ENCODE results near the gene CCDC150. TPM values are rescaled to one million over a fixed set of nuclear protein-coding genes. Genes with fewer than 3 reads are reported as not detected.
A peak's percentile ranks its signal among the peaks of the same experiment; 100 is the strongest.
"Not testable (repeated sequence)": the region's sequence is repeated elsewhere in the genome, so short reads cannot be mapped to it uniquely, and the experiment has no call there.

The CCDC150 gene
- total RNA-seq, 1 donor from 2014 or later = 3.5 TPM

DNA sequence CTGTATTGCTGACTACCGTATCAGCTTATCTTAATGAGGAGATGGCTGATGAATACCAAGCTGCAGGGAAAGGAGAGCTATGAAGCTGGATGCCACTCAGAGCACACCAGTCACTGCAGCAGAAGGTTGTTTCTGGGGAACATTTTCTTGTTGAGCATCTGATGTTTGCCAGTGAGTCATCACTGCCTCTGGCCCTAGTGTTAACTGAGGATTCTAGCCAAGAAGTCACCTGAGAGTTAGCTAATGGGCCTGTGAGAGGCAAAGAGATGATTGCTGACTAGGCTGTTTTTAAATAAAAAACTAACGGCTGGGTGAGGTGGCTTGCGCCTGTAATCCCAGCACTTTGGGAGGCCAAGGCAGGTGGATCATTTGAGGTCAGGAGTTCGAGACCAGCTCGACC is 37.9 kb downstream of the CCDC150 start:
- peak; percentile 49 for DNase-seq (ENCODE audit: low read depth)
- Histone ChIP-seq H3K4me3 (ENCODE audit: low read depth, low read length) (no peak overlapping the region), H3K27me3 (ENCODE audit: control insufficient read depth, insufficient read depth, low read length) (no peaks in the 10 kb centered on the region), H3K36me3 (ENCODE audit: control insufficient read depth, insufficient read depth, low read length) (no peaks in the 10 kb centered on the region)
- TF ChIP-seq, protein P1, sequence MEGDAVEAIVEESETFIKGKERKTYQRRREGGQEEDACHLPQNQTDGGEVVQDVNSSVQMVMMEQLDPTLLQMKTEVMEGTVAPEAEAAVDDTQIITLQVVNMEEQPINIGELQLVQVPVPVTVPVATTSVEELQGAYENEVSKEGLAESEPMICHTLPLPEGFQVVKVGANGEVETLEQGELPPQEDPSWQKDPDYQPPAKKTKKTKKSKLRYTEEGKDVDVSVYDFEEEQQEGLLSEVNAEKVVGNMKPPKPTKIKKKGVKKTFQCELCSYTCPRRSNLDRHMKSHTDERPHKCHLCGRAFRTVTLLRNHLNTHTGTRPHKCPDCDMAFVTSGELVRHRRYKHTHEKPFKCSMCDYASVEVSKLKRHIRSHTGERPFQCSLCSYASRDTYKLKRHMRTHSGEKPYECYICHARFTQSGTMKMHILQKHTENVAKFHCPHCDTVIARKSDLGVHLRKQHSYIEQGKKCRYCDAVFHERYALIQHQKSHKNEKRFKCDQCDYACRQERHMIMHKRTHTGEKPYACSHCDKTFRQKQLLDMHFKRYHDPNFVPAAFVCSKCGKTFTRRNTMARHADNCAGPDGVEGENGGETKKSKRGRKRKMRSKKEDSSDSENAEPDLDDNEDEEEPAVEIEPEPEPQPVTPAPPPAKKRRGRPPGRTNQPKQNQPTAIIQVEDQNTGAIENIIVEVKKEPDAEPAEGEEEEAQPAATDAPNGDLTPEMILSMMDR (IDR thresholded peaks at IDR 0.05; ENCODE audit: insufficient read depth, low read length, poor library complexity, severe bottlenecking) = no peak

DNA sequence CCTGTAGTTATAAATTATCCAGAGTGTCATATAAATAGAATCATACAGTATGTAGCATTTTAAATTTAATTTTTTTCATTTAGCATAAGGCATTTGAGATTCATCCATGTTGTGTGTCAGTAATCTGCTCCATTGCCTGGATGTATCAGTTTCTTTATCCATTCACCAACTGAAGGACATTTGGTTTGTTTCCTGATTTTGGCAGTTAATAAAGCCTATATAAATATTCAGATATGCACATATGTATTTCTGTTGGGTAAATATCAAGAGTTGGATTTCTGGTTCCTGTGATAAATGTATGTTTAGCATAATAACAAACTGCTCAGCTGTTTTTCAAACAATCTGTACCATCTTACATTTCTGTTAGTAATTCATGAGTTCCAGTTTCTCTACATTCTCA is 39.9 kb downstream of the CCDC150 start:
- no peak for DNase-seq (ENCODE audit: low read depth)
- Histone ChIP-seq H3K4me3 (ENCODE audit: low read depth, low read length) (no peak overlapping the region), H3K27me3 (ENCODE audit: control insufficient read depth, insufficient read depth, low read length) (no peaks in the 10 kb centered on the region), H3K36me3 (ENCODE audit: control insufficient read depth, insufficient read depth, low read length) (no peaks in the 10 kb centered on the region)
- TF ChIP-seq, protein P1 (IDR thresholded peaks at IDR 0.05; ENCODE audit: insufficient read depth, low read length, poor library complexity, severe bottlenecking) = no peak

DNA sequence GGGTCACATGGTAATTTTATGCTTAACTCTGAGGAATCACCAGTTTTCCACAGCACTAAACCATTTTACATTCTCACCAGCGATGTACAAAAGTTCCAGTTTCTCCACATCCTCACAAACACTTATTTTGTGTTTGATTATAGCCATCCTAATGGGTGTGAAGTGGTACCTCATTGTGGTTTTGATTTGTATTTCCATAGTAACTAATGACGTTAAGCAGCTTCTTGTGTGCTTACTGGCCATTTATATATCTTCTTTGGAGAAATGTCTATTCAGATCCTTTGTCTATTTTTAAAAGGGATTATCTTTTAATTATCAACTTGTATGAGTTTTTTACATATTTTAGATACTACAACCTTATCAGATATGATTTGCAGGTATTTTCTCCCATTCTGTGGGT is 42.0 kb downstream of the CCDC150 start:
- Histone ChIP-seq H3K4me3 (ENCODE audit: low read depth, low read length) (no peak overlapping the region), H3K27me3 (ENCODE audit: control insufficient read depth, insufficient read depth, low read length) (no peaks in the 10 kb centered on the region), H3K36me3 (ENCODE audit: control insufficient read depth, insufficient read depth, low read length) (no peaks in the 10 kb centered on the region)
- no peak for DNase-seq (ENCODE audit: low read depth)
- TF ChIP-seq, protein P1 (IDR thresholded peaks at IDR 0.05; ENCODE audit: insufficient read depth, low read length, poor library complexity, severe bottlenecking) = no peak

DNA sequence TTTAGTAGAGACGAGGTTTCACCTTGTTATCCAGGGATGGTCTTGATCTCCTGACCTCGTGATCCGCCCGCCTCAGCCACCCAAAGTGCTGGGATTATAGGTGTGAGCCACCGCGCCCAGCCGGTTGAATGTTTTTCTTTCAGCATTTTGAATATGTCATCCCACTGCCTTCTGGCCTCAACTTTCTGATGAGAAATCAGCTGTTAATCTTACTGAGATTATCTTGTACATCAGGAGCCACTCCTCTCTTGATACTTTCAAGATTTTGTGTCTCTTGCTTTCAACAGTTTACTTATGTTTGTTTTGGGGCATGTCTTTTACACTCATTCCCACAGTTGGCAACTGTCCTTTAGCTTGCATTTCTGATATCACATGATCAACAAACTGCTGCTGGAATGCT is 46.3 kb downstream of the CCDC150 start:
- TF ChIP-seq, protein P1 (IDR thresholded peaks at IDR 0.05; ENCODE audit: insufficient read depth, low read length, poor library complexity, severe bottlenecking) = no peak
- no peak for DNase-seq (ENCODE audit: low read depth)
- Histone ChIP-seq H3K36me3 (ENCODE audit: control insufficient read depth, insufficient read depth, low read length) (no peaks in the 10 kb centered on the region), H3K4me3 (ENCODE audit: low read depth, low read length) (no peak overlapping the region), H3K27me3 (ENCODE audit: control insufficient read depth, insufficient read depth, low read length) (no peaks in the 10 kb centered on the region)

DNA sequence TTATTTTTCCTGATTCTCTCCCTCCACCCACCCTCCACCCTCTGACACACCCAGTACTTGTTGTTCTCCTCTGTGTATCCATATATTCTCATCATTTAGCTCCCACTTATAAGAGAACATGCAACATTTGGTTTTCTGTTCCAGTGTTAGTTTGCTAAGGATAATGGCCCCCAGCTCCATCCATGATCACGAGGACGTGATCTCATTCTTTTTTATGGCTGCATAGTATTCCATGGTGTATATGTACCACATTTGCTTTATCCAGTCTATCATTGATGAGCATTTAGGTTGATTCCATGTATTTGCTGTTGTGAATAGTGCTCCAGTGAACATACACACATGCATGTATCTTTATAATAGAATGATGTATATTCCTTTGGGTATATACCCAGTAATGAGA is 47.2 kb downstream of the CCDC150 start:
- not testable (repeated sequence) for H3K36me3 ChIP-seq (ENCODE audit: control insufficient read depth, insufficient read depth, low read length); H3K27me3 ChIP-seq (ENCODE audit: control insufficient read depth, insufficient read depth, low read length); DNase-seq (ENCODE audit: low read depth); H3K4me3 ChIP-seq (ENCODE audit: low read depth, low read length)

DNA sequence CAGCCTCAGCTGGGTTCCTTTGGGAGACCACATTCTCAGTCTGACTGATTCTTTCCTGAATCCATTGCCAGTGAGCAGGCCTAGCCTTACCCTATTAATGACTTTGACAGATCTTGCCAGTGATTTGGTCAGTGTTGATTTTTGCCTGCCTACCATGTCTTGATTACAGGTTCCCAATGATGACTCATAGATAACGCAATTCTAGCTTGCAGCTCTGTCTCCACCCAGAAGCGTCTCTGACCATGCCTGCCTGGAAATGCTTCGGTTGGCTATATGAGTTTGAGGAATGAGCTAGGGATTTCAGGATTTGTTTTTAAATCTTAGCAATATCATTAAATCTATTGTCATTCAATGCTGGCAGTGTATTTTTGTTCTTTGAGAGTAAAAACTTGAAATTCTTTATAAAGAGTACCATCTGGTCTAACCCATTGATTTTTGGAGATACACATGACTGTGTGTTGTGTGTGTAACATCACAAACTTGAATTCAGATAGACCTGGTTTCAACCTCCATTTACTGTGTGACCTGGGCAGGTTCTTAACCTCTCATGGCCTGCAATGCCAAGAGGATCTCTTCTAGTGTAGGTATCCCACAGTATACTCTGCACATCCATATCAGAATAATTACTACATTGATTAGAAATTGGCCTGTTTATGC is 57.0 kb downstream of the CCDC150 start:
- H3K36me3 ChIP-seq (ENCODE audit: control insufficient read depth, insufficient read depth, low read length) = no peaks in the 10 kb centered on the region
- no peak overlapping the region for H3K4me3 ChIP-seq (ENCODE audit: low read depth, low read length)
- DNase-seq (ENCODE audit: low read depth) = peak; percentile 38
- no peaks in the 10 kb centered on the region for H3K27me3 ChIP-seq (ENCODE audit: control insufficient read depth, insufficient read depth, low read length)
- TF ChIP-seq, protein P1 (IDR thresholded peaks at IDR 0.05; ENCODE audit: insufficient read depth, low read length, poor library complexity, severe bottlenecking) = no peak

Measured in kidney epithelial cell (primary cell).